Loucy (cell line): Measurements from ENCODE around the gene RBPMS2.

ENCODE experiments used
- EZH2phosphoT487 ChIP-seq: fragments of 200-600 bp; IDR thresholded peaks from 2 replicates; pipeline ENCODE4 v1.6.1; 2018; ENCODE audit warnings: antibody characterized with exemption, mild to moderate bottlenecking, moderate library complexity, borderline replicate concordance
- TF ChIP-seq, protein P1 (sequence below): fragments of 200-600 bp; sonication (generic); conservative IDR thresholded peaks from 2 replicates; pipeline ENCODE4 v1.5.1; 2014; ENCODE audit warnings: mild to moderate bottlenecking, antibody characterized with exemption, low read length

DNA sequence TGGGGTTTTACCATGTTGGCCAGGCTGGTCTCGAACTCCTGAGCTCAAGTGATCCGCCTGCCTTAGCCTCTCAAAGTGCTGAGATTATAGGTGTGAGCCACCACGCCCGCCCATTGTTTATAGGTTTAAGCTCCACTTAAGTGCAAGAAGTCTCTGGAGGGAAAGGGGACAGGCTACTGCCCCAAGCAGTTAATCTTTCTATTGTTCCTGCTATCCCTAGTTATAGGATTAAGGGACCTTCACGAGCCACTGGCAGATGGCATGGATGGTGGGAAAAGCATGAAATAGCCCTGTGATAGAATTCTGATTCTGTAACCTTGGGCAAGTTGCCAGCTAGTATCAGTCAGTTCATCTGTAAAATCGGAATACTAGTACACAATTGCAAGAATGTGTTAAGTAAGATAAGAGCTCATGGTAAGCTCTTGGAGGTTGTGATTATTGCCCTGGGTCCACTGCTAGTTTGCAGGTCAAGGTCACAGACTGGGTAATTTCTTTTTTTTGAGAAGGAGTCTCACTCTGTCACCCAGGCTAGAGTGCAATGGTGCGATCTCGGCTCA, 5.3 kb upstream of the RBPMS2 start:
- TF ChIP-seq, protein P1, sequence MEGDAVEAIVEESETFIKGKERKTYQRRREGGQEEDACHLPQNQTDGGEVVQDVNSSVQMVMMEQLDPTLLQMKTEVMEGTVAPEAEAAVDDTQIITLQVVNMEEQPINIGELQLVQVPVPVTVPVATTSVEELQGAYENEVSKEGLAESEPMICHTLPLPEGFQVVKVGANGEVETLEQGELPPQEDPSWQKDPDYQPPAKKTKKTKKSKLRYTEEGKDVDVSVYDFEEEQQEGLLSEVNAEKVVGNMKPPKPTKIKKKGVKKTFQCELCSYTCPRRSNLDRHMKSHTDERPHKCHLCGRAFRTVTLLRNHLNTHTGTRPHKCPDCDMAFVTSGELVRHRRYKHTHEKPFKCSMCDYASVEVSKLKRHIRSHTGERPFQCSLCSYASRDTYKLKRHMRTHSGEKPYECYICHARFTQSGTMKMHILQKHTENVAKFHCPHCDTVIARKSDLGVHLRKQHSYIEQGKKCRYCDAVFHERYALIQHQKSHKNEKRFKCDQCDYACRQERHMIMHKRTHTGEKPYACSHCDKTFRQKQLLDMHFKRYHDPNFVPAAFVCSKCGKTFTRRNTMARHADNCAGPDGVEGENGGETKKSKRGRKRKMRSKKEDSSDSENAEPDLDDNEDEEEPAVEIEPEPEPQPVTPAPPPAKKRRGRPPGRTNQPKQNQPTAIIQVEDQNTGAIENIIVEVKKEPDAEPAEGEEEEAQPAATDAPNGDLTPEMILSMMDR, result no peak
- no peak for TF ChIP-seq EZH2phosphoT487
